HCT116 (cell line): ENCODE results near the gene R3HDML. TPM values are rescaled to one million over a fixed set of nuclear protein-coding genes. Genes with fewer than 3 reads are reported as not detected.

Experiments used
- ATAC-seq: fragments of 200-7000 bp; cut with Tn5 transposase; 2 replicates; pipeline ENCODE4 v1.9.1; 2020; ENCODE audit warnings: mild to moderate bottlenecking, moderate library complexity
- BruUV-seq: library from RNA; stranded (reverse); fragments of 400-500 nt; replicated peaks from 2 replicates; lab custom pipeline; 2021; lab: Mats Ljungman, UMichigan
- CTCF ChIA-PET: fragments of 300-600 bp; sonication (Branson Sonifier 250); formaldehyde crosslinking; loops from one replicate; lab custom pipeline; 2021; ENCODE audit warnings: antibody characterized with exemption; lab: Charles Lee
- POLR2A ChIA-PET: fragments of 300-600, 350-600 bp; sonication (Branson Sonifier 250); formaldehyde crosslinking; loops from one replicate; lab custom pipeline; 2021; ENCODE audit warnings: antibody characterized with exemption; lab: Charles Lee
- RAD21 ChIA-PET, 2 experiments: fragments of 300-600 bp; sonication (Branson Sonifier 250); formaldehyde crosslinking; loops; one replicate each; lab custom pipeline; 2023; ENCODE audit warnings: low total read pairs in 2 of 2; ENCODE audit not compliant: uncharacterized antibody in 2 of 2, unreplicated experiment in 2 of 2, low non-redundant PET in 1 of 2; lab: Charles Lee
- DNase-seq: peaks from one replicate; pipeline ENCODE4 v3.0.0-alpha.2; 2010; ENCODE audit warnings: low read depth, low spot score
- H2AFZ ChIP-seq: fragments of 200-600 bp; shearing (Covaris generic), sonication (generic); 2 replicates; pipeline ENCODE4 v1.6.1; 2017; ENCODE audit warnings: low read depth, mixed run types, mixed read lengths, antibody characterized with exemption, low read length; ENCODE audit not compliant: poor library complexity, severe bottlenecking
- H3K27ac ChIP-seq: 2 replicates; pipeline ENCODE4 v1.5.1; 2012; ENCODE audit warnings: low read depth, low read length
- H3K27me3 ChIP-seq: fragments of 200-600 bp; sonication (generic); 2 replicates; pipeline ENCODE4 v1.6.1; 2016; ENCODE audit warnings: mixed run types, low read length, mixed read lengths; ENCODE audit not compliant: insufficient read depth
- H3K36me3 ChIP-seq, 2 experiments: fragments of 200-500 bp in 1 of 2; fragments of 200-600 bp in 1 of 2; sonication (Bioruptor generic) in 1 of 2; sonication (generic) in 1 of 2; 2 replicates each; pipeline versions ENCODE4 v1.5.1 to v1.6.1; 2014 to 2016; ENCODE audit warnings: low read length in 2 of 2, inconsistent platforms in 1 of 2, mixed read lengths in 1 of 2, mixed run types in 1 of 2; ENCODE audit not compliant: insufficient read depth in 2 of 2, control insufficient read depth in 1 of 2
- H3K4me1 ChIP-seq, 2 experiments: fragments of 200-600 bp in 1 of 2; sonication (generic) in 1 of 2; 2 replicates each; pipeline versions ENCODE4 v1.5.1 to v1.6.1; 2012 to 2017; ENCODE audit warnings: low read length in 2 of 2, inconsistent platforms in 1 of 2, mild to moderate bottlenecking in 1 of 2, mixed read lengths in 1 of 2, mixed run types in 1 of 2, moderate library complexity in 1 of 2; ENCODE audit not compliant: insufficient read depth in 2 of 2, control insufficient read depth in 1 of 2
- H3K4me2 ChIP-seq: fragments of 200-600 bp; sonication (generic); 2 replicates; pipeline ENCODE4 v1.6.1; 2017; ENCODE audit warnings: mixed run types, low read length, mixed read lengths
- H3K4me3 ChIP-seq, 2 experiments: fragments of 200-600 bp in 1 of 2; sonication (generic) in 1 of 2; replicated peaks in 1 of 2; 2 replicates each; pipeline ENCODE4 v1.5.1; 2011 to 2016; ENCODE audit warnings: low read length in 2 of 2, control low read depth in 1 of 2, low read depth in 1 of 2, mild to moderate bottlenecking in 1 of 2, mixed read lengths in 1 of 2, mixed run types in 1 of 2
- H3K79me2 ChIP-seq: fragments of 200-600 bp; sonication (generic); 2 replicates; pipeline ENCODE4 v1.6.1; 2017; ENCODE audit warnings: mild to moderate bottlenecking, mixed run types, low read length, moderate library complexity, mixed read lengths; ENCODE audit not compliant: insufficient read depth
- H3K9ac ChIP-seq: fragments of 200-600 bp; sonication (generic); 2 replicates; pipeline ENCODE4 v1.6.1; 2016; ENCODE audit warnings: low read length, mixed read lengths
- H3K9me2 ChIP-seq: fragments of 200-600 bp; sonication (generic), shearing (Covaris generic); 2 replicates; pipeline ENCODE4 v1.6.1; 2017; ENCODE audit warnings: mixed run types, mild to moderate bottlenecking, moderate library complexity; ENCODE audit not compliant: insufficient read depth
- H3K9me3 ChIP-seq, 2 experiments: fragments of 200-500 bp in 1 of 2; fragments of 200-600 bp in 1 of 2; sonication (Bioruptor generic) in 1 of 2; sonication (generic) in 1 of 2; 2 replicates each; pipeline ENCODE4 v1.6.1; 2014 to 2017; ENCODE audit warnings: low read length in 2 of 2, mixed read lengths in 2 of 2, inconsistent platforms in 1 of 2, low read depth in 1 of 2, mild to moderate bottlenecking in 1 of 2, mixed run types in 1 of 2, moderate library complexity in 1 of 2; ENCODE audit not compliant: control insufficient read depth in 1 of 2, insufficient read depth in 1 of 2
- H4K20me1 ChIP-seq: fragments of 200-600 bp; sonication (generic), shearing (Covaris generic); 2 replicates; pipeline ENCODE4 v1.6.1; 2017; ENCODE audit warnings: mixed run types, mild to moderate bottlenecking, moderate library complexity; ENCODE audit not compliant: insufficient read depth
- EGR1 ChIP-seq: IDR thresholded peaks from 2 replicates; pipeline ENCODE4 v1.6.1; 2012; ENCODE audit warnings: low read depth
- ELF1 ChIP-seq: IDR thresholded peaks from 2 replicates; pipeline ENCODE4 v1.6.1; 2012; ENCODE audit warnings: low read depth, borderline replicate concordance
- EZH2 ChIP-seq: fragments of 200-600 bp; sonication (generic); IDR thresholded peaks from 2 replicates; pipeline ENCODE4 v1.6.1; 2017; ENCODE audit warnings: antibody characterized with exemption, mixed run types
- EZH2phosphoT487 ChIP-seq: fragments of 200-600 bp; IDR thresholded peaks from 2 replicates; pipeline ENCODE4 v1.6.1; 2018; ENCODE audit warnings: antibody characterized with exemption, borderline replicate concordance
- JUND ChIP-seq: IDR thresholded peaks from 2 replicates; pipeline ENCODE4 v1.6.1; 2012
- RAD21 ChIP-seq: IDR thresholded peaks from 2 replicates; pipeline ENCODE4 v1.6.1; 2012; ENCODE audit warnings: low read depth, mild to moderate bottlenecking
- SIN3A ChIP-seq: IDR thresholded peaks from 2 replicates; pipeline ENCODE4 v1.6.1; 2012; ENCODE audit warnings: low read depth
- SP1 ChIP-seq: IDR thresholded peaks from 2 replicates; pipeline ENCODE4 v1.6.1; 2012; ENCODE audit warnings: low read depth
- SRF ChIP-seq: IDR thresholded peaks from 2 replicates; pipeline ENCODE4 v1.6.1; 2012; ENCODE audit warnings: low read depth
- YY1 ChIP-seq: IDR thresholded peaks from 2 replicates; pipeline ENCODE4 v1.6.1; 2011; ENCODE audit warnings: low read length, low read depth, moderate library complexity, mild to moderate bottlenecking; ENCODE audit not compliant: insufficient replicate concordance; ENCODE audit errors: extremely low read depth
- ZNF274 ChIP-seq: fragments of 200-500 bp; sonication (Bioruptor generic); IDR thresholded peaks from 2 replicates; pipeline ENCODE4 v1.6.1; 2014; ENCODE audit warnings: mild to moderate bottlenecking, low read depth, low read length, inconsistent platforms
- intact Hi-C: fragments of 100-400 bp; cut with micrococcal nuclease; formaldehyde crosslinking; loops from 2 replicates; pipeline ENCODE4 v1.10.0; 2022
- total RNA-seq: library from RNA; stranded (reverse); gene quantifications from one replicate; pipeline ENCODE4 v1.2.1, GENCODE V29; 2021; ENCODE audit not compliant: unreplicated experiment
- TF ChIP-seq, protein P1 (sequence below): IDR thresholded peaks from 2 replicates; pipeline ENCODE4 v1.6.1; 2012
- TF ChIP-seq, protein P2 (sequence below): IDR thresholded peaks from 2 replicates; pipeline ENCODE4 v1.6.1; 2012

Gene R3HDML
- total RNA-seq, 1 experiment from 2014 or later = not detected

DNA sequence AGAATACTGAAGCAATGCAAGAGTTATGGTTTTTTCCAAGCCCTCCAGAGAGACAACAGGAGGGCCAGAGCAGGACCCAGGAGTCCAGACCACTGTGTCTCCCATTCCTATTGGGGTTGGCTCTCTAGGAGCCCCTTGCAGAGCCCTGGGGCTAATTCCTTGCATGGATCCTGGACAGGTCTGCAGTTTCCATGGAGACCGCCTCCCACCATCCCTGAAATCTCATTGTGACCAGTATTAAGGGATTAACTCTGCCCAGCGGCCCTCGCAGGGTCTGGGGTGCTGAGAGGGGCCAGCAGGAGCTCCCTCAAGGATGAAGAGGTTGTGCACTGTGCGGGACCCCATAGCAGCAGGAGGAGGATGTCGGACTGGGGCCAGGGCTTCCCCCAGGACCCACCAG, 53.4 kb downstream of the R3HDML start:
- Histone ChIP-seq H3K27me3 (no peaks in the 10 kb centered on the region), H3K9ac (no peak overlapping the region), H3K27ac (no peak overlapping the region), H3K4me2 (no peak overlapping the region), H3K36me3 (no peaks in the 10 kb centered on the region), H3K9me2 (no peaks in the 10 kb centered on the region), H3K79me2 (no peaks in the 10 kb centered on the region), H2AFZ (no peak overlapping the region), H3K4me1 (peaks cover 2 to 12% of the 10 kb centered on the region in 2 experiments; a peak in 1 of 4 replicates), H4K20me1 (no peaks in the 10 kb centered on the region), H3K4me3 (no peak overlapping the region), H3K9me3 (no peaks in the 10 kb centered on the region)
- intact Hi-C loops = no loop called here
- TF ChIP-seq YY1 (no peak), ZNF274 (no peak), ELF1 (no peak), RAD21 (no peak), SP1 (no peak)
- ChIA-PET POLR2A (no interaction called here), CTCF (interaction anchor here (2.6 kb wide), 1 partner anchor 173 kb away, joined by 31 read pairs; no protein-coding TSS in a partner anchor), RAD21 (no interaction called here)
- BruUV-seq = no TSS peak
- ATAC-seq = no peak
- DNase-seq = no peak

DNA sequence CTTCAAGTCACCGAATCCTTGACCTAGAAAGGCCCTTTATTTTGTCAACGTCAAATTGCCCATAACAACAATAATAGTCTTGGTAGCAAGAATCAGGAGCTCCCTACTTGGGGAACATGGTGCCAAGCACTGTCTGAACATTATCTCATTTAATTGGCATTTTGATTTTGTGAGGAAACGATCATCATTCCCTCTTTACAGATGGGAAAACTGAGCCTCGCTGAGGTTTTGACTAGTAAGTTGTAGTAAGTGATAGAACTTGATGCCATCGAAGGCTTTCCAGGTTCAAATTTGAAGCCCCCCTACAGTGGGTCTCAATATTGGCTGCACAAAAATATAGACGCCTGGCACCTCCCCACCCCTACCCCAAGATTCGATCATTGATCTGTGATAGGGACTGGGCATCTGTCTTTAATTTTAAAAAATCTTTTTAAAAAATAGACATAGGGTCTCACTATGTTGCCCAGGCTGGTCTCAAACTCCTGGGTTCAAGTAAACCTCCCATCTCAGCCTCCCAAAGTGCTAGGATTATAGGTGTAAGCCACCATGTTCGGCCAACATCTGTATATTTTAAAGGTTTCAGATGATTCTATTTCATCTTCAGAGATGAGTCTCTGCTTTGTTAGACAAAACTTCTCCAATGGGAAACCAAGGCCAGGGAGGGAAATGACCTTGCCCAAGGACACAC, 55.4 kb downstream of the R3HDML start:
- DNase-seq = no peak
- Histone ChIP-seq H3K4me2 (no peak overlapping the region), H3K4me1 (peaks cover 2 to 12% of the 10 kb centered on the region in 2 experiments; a peak in 1 of 4 replicates), H3K9me2 (no peaks in the 10 kb centered on the region)
- TF ChIP-seq ELF1 (no peak), SRF (no peak), RAD21 (no peak), EZH2phosphoT487 (no peak), EZH2 (no peak), SIN3A (no peak), EGR1 (no peak), JUND (no peak)
- TF ChIP-seq, protein P1, sequence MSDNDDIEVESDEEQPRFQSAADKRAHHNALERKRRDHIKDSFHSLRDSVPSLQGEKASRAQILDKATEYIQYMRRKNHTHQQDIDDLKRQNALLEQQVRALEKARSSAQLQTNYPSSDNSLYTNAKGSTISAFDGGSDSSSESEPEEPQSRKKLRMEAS = no peak
- TF ChIP-seq, protein P2, sequence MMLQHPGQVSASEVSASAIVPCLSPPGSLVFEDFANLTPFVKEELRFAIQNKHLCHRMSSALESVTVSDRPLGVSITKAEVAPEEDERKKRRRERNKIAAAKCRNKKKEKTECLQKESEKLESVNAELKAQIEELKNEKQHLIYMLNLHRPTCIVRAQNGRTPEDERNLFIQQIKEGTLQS = no peak
- TF ChIP-seq, all 23 proteins: peak for 0
- ChIA-PET CTCF (no interaction called here), RAD21 (no interaction called here), POLR2A (no interaction called here)
- Histone ChIP-seq H3K79me2 (no peaks in the 10 kb centered on the region), H2AFZ (no peak overlapping the region), H4K20me1 (no peaks in the 10 kb centered on the region), H3K27ac (no peak overlapping the region), H3K9ac (no peak overlapping the region), H3K36me3 (no peaks in the 10 kb centered on the region), H3K27me3 (no peaks in the 10 kb centered on the region), H3K4me3 (no peak overlapping the region), H3K9me3 (no peaks in the 10 kb centered on the region)
- BruUV-seq = no TSS peak
- intact Hi-C loops = no loop called here
- ATAC-seq = no peak
